K562 (cell line): ENCODE results near the gene ERBB3. TPM values are rescaled to one million over a fixed set of nuclear protein-coding genes. Genes with fewer than 3 reads are reported as not detected.

Source experiments
- ATAC-seq: fragments of 200-7000 bp; cut with Tn5 transposase; 3 replicates; pipeline ENCODE4 v1.9.1; 2020; ENCODE audit warnings: moderate library complexity
- BruUV-seq: library from RNA; stranded (reverse); fragments of 400-500 nt; replicated peaks from 2 replicates; lab custom pipeline; 2021; lab: Mats Ljungman, UMichigan
- CTCF ChIA-PET: fragments of 300-600 bp; formaldehyde crosslinking; extraction: SDS; loops from one replicate; lab custom pipeline; 2021; ENCODE audit warnings: low intra/inter-chr PET ratio; lab: Yijun Ruan, JAX
- POLR2A ChIA-PET: fragments of 300-600, 350-650 bp; sonication (Branson Sonifier 250); formaldehyde crosslinking; extraction: SDS; loops from one replicate; lab custom pipeline; 2021; ENCODE audit warnings: antibody characterized with exemption, inconsistent platforms; lab: Yijun Ruan, JAX
- DNase-seq, 4 experiments: peaks; one replicate each; pipeline versions ENCODE4 v3.0.0 to v3.0.0-alpha.2; 2011 to 2018; ENCODE audit warnings: low spot score in 3 of 4, mixed read lengths in 3 of 4; ENCODE audit errors: extremely low read depth in 1 of 4
- FAIRE-seq: peaks from 2 replicates; lab custom pipeline; 2011; peaks lifted over from hg19 to GRCh38; lab: Jason Lieb, UNC
- H2AFZ ChIP-seq: 2 replicates; pipeline ENCODE4 v1.6.0; 2011; ENCODE audit warnings: low read depth, low read length, control low read depth, inconsistent platforms
- H3K27ac ChIP-seq: fragments of 200-600 bp; 3 replicates; pipeline ENCODE4 v1.8.0; 2011; ENCODE audit warnings: low read depth, mild to moderate bottlenecking, control low read depth, inconsistent platforms, low read length, moderate library complexity, mixed read lengths; ENCODE audit errors: extremely low read depth
- H3K27me3 ChIP-seq, 2 experiments: fragments of 300-600 bp in 1 of 2; 2 replicates in 1 of 2; 3 replicates in 1 of 2; pipeline versions ENCODE4 v1.6.0 to v1.8.0; 2011; ENCODE audit warnings: inconsistent platforms in 2 of 2, low read length in 2 of 2, mild to moderate bottlenecking in 1 of 2, mixed read lengths in 1 of 2, moderate library complexity in 1 of 2; ENCODE audit not compliant: control insufficient read depth in 2 of 2, insufficient read depth in 2 of 2
- H3K36me3 ChIP-seq: fragments of 300-600 bp; 3 replicates; pipeline ENCODE4 v1.8.0; 2011; ENCODE audit warnings: mild to moderate bottlenecking, low read length, inconsistent platforms; ENCODE audit not compliant: control insufficient read depth, insufficient read depth
- H3K4me1 ChIP-seq, 2 experiments: fragments of 200-600 bp in 1 of 2; replicated peaks in 1 of 2; 2 replicates in 1 of 2; 3 replicates in 1 of 2; pipeline versions ENCODE4 v1.5.1 to v1.8.0; 2011; ENCODE audit warnings: inconsistent platforms in 2 of 2, low read length in 2 of 2, mild to moderate bottlenecking in 1 of 2, mixed read lengths in 1 of 2, moderate library complexity in 1 of 2; ENCODE audit not compliant: control insufficient read depth in 2 of 2, insufficient read depth in 2 of 2
- H3K4me2 ChIP-seq: 2 replicates; pipeline ENCODE4 v1.6.1; 2011; ENCODE audit warnings: low read length, control low read depth, inconsistent platforms, mixed read lengths; ENCODE audit not compliant: insufficient read depth
- H3K4me3 ChIP-seq: fragments of 200-600 bp; sonication (generic), shearing (Covaris generic); 2 replicates; pipeline ENCODE4 v1.5.1; 2016; ENCODE audit warnings: control low read depth, inconsistent platforms
- H3K79me2 ChIP-seq: fragments of 200-600 bp; 3 replicates; pipeline ENCODE4 v1.8.0; 2011; ENCODE audit warnings: low read length, inconsistent platforms; ENCODE audit not compliant: control insufficient read depth, insufficient read depth
- H3K9ac ChIP-seq, 2 experiments: 2 replicates each; pipeline versions ENCODE4 v1.6.0 to v1.6.1; 2011; ENCODE audit warnings: low read depth in 2 of 2, low read length in 2 of 2, control low read depth in 1 of 2, inconsistent platforms in 1 of 2, mild to moderate bottlenecking in 1 of 2, mixed read lengths in 1 of 2; ENCODE audit not compliant: insufficient read depth in 1 of 2
- H3K9me1 ChIP-seq: one replicate; pipeline ENCODE4 v1.6.0; 2011; ENCODE audit warnings: inconsistent platforms, mild to moderate bottlenecking, low read length, moderate library complexity; ENCODE audit not compliant: control insufficient read depth, insufficient read depth
- H3K9me3 ChIP-seq: replicated peaks from 2 replicates; pipeline ENCODE4 v1.5.1; 2011; ENCODE audit warnings: low read depth, low read length, inconsistent platforms; ENCODE audit not compliant: control insufficient read depth, insufficient read depth
- H4K20me1 ChIP-seq: replicated peaks from 2 replicates; pipeline ENCODE4 v1.6.1; 2011; ENCODE audit warnings: low read length, inconsistent platforms, mixed read lengths; ENCODE audit not compliant: control insufficient read depth, insufficient read depth
- AFF1 ChIP-seq, 2 experiments: fragments of 450-650 bp; IDR thresholded peaks; 2 replicates each; pipeline ENCODE4 v1.6.1; 2018; ENCODE audit warnings: mild to moderate bottlenecking in 2 of 2, low read depth in 1 of 2; ENCODE audit not compliant: partially characterized antibody in 2 of 2
- BACH1 ChIP-seq: fragments of 200-800 bp; sonication (Bioruptor generic); IDR thresholded peaks from 2 replicates; pipeline ENCODE4 v1.6.1; 2016; ENCODE audit warnings: missing genetic modification characterization, missing compliant biosample characterization
- CBX2 ChIP-seq: fragments of 200-600 bp; sonication (generic); IDR thresholded peaks from one replicate; pipeline ENCODE4 v1.6.1; 2012; ENCODE audit warnings: mild to moderate bottlenecking, low read length, inconsistent platforms; ENCODE audit not compliant: insufficient read depth, poor library complexity, severe bottlenecking
- IFI16 ChIP-seq: fragments of 250-450 bp; sonication (Bioruptor Pico); IDR thresholded peaks from 2 replicates; pipeline ENCODE4 v2.1.2; 2022; ENCODE audit warnings: mild to moderate bottlenecking, inconsistent platforms
- TEAD4 ChIP-seq, 2 experiments: sonication (generic) in 1 of 2; formaldehyde crosslinking in 1 of 2; IDR thresholded peaks; 2 replicates each; pipeline versions ENCODE4 v1.6.1 to v1.8.0; 2012 to 2022; ENCODE audit warnings: borderline replicate concordance in 1 of 2, inconsistent platforms in 1 of 2, low read length in 1 of 2, mild to moderate bottlenecking in 1 of 2, missing genetic modification reagents in 1 of 2
- TFAP4 ChIP-seq: sonication (generic); formaldehyde crosslinking; IDR thresholded peaks from 2 replicates; pipeline ENCODE4 v1.8.0; 2022; ENCODE audit warnings: missing genetic modification reagents, mild to moderate bottlenecking, moderate library complexity, borderline replicate concordance
- TOE1 ChIP-seq, 2 experiments: fragments of 450-650 bp in 1 of 2; sonication (generic) in 1 of 2; formaldehyde crosslinking in 1 of 2; IDR thresholded peaks; 2 replicates each; pipeline versions ENCODE4 v1.7.1 to v1.8.0; 2016 to 2022; ENCODE audit warnings: borderline replicate concordance in 2 of 2, mild to moderate bottlenecking in 2 of 2, antibody characterized with exemption in 1 of 2, inconsistent platforms in 1 of 2, low read depth in 1 of 2, missing genetic modification reagents in 1 of 2, moderate library complexity in 1 of 2
- ZBTB17 ChIP-seq: fragments of 450-650 bp; formaldehyde crosslinking; IDR thresholded peaks from 2 replicates; pipeline ENCODE4 v1.4.0; 2020; ENCODE audit warnings: mild to moderate bottlenecking
- ZKSCAN1 ChIP-seq: fragments of 150-350 bp; IDR thresholded peaks from 2 replicates; pipeline ENCODE4 v1.6.1; 2016; ENCODE audit warnings: low read depth, low read length
- WGBS: fragments of 100-300 bp; shearing (Covaris generic); methylation state at CpG from one replicate; pipeline ENCODE4 v1.1.6; 2016; ENCODE audit warnings: low coverage, mixed read lengths; ENCODE audit not compliant: insufficient coverage; ENCODE audit errors: missing lambda C conversion rate; 5-methylcytosine and 5-hydroxymethylcytosine counted together
- in situ Hi-C: fragments of 300-500 bp; cut with MboI; formaldehyde crosslinking; loops from 4 replicates; pipeline ENCODE4 v1.15.0; 2018; ENCODE audit warnings: inconsistent platforms, mixed read lengths
- intact Hi-C: fragments of 100-400 bp; cut with micrococcal nuclease; formaldehyde crosslinking; loops from 2 replicates; pipeline ENCODE4 v1.14.2; 2022
- polyA plus RNA-seq, 8 experiments: library from polyadenylated mRNA; depleted of rRNA in 4 of 8; stranded (reverse) in 5 of 8; unstranded in 3 of 8; fragments of >200 nt; fragmentation: Nextera tagmentation in 2 of 8; fragmentation: Illumina TruSeq in 1 of 8; extraction: Ambion mirVana in 2 of 8; extraction: Trizol in 1 of 8; gene quantifications; 2 replicates each; pipeline versions ENCODE4 v1.2.1 to v1.2.3, GENCODE V29; 2011 to 2014; ENCODE audit warnings: inconsistent platforms in 1 of 8, missing spikeins in 1 of 8
- total RNA-seq, 7 experiments: library from RNA; depleted of rRNA in 6 of 7; stranded (reverse); fragments of >200 nt in 6 of 7; fragmentation: Illumina TruSeq in 2 of 7; extraction: Trizol in 2 of 7; gene quantifications; 2 replicates each; pipeline versions ENCODE4 v1.2.1 to v1.2.3, GENCODE V29; 2011 to 2021; ENCODE audit warnings: low replicate concordance in 1 of 7
- TF ChIP-seq, protein P1 (sequence below): fragments of 250-450 bp; sonication (Bioruptor Pico); IDR thresholded peaks from 2 replicates; pipeline ENCODE4 v1.8.0; 2021; ENCODE audit warnings: moderate library complexity, mild to moderate bottlenecking, inconsistent platforms

Gene ERBB3
- total and polyA plus RNA-seq, 9 of the 15 experiments (the other 6 are each of a cell fraction or from before 2014, with no cell fraction given): 1.5 to 5.4 (median 3.8) TPM

- no peaks in the 10 kb centered on the region for H3K27me3 ChIP-seq
- intact Hi-C loops (no loop called here), in situ Hi-C loops (no loop called here)
- POLR2A ChIA-PET: interaction anchor here (1.1 kb wide), 1 partner anchor 17 kb away, joined by 3 read pairs; no protein-coding TSS in a partner anchor
- no peak overlapping the region for H3K4me2 ChIP-seq
- no peak overlapping the region for H3K27ac ChIP-seq
- no peaks in the 10 kb centered on the region for H3K9me1 ChIP-seq
- TF ChIP-seq ZKSCAN1 (no peak), BACH1 (tag) (no peak), CBX2 (no peak), ZBTB17 (CRISPR knock-in tag) (no peak), TOE1 (IDR thresholded peaks at IDR 0.05; ENCODE audit: borderline replicate concordance) (no peak), TOE1 (CRISPR knock-in tag; IDR thresholded peaks at IDR 0.05; ENCODE audit: borderline replicate concordance, low read depth) (no peak)
- TF ChIP-seq, all 486 proteins: peak for 0
- DNase-seq (no peak), ATAC-seq (no peak), FAIRE-seq (no peak)
- CTCF ChIA-PET: no interaction called here
- Histone ChIP-seq H3K4me3 (no peak overlapping the region), H4K20me1 (no peaks in the 10 kb centered on the region), H3K79me2 (no peaks in the 10 kb centered on the region), H3K36me3 (no peaks in the 10 kb centered on the region), H3K9me3 (no peaks in the 10 kb centered on the region), H3K9ac (no peak overlapping the region), H3K4me1 (no peaks in the 10 kb centered on the region; a peak in 1 of 5 replicates), H2AFZ (no peak overlapping the region)
- BruUV-seq: no TSS peak
Measured at GRCh38 chr12:56062996-56063395, 17.0 kb upstream of the ERBB3 start.

GRCh38 chr12:56071648-56072047 is 8.3 kb upstream of the ERBB3 start:
- DNase-seq (no peak), ATAC-seq (no peak), FAIRE-seq (no peak)
- BruUV-seq: no TSS peak
- no peaks in the 10 kb centered on the region for H3K79me2 ChIP-seq
- H4K20me1 ChIP-seq: no peaks in the 10 kb centered on the region
- no peak overlapping the region for H3K4me2 ChIP-seq
- H3K4me3 ChIP-seq: no peak overlapping the region
- no peak overlapping the region for H2AFZ ChIP-seq
- H3K9ac ChIP-seq: no peak overlapping the region
- no peaks in the 10 kb centered on the region for H3K9me1 ChIP-seq
- H3K27me3 ChIP-seq: no peaks in the 10 kb centered on the region
- H3K36me3 ChIP-seq: no peaks in the 10 kb centered on the region
- H3K9me3 ChIP-seq: no peaks in the 10 kb centered on the region
- ChIA-PET POLR2A (no interaction called here), CTCF (no interaction called here)
- H3K27ac ChIP-seq: no peak overlapping the region
- no peaks in the 10 kb centered on the region; a peak in 1 of 5 replicates for H3K4me1 ChIP-seq
- WGBS: 35% methylated on average over 4 of the region's 4 CpGs
- in situ Hi-C loops: no loop called here
- intact Hi-C loops: no loop called here
- no peak for TF ChIP-seq TEAD4 (IDR thresholded peaks at IDR 0.05; ENCODE audit: low read length)
- no peak for TF ChIP-seq TEAD4 (CRISPR knock-in tag; IDR thresholded peaks at IDR 0.05; ENCODE audit: borderline replicate concordance)
- TF ChIP-seq AFF1 (IDR thresholded peaks at IDR 0.05; ENCODE audit: low read depth in 1 of 2, partially characterized antibody in 2 of 2): no peak
- TF ChIP-seq ZBTB17 (CRISPR knock-in tag): no peak
- no peak for TF ChIP-seq TFAP4 (CRISPR knock-in tag)
- TF ChIP-seq, protein P1, sequence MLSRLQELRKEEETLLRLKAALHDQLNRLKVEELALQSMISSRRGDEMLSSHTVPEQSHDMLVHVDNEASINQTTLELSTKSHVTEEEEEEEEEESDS: no peak
- no peak for TF ChIP-seq IFI16 (CRISPR knock-in tag)
